SK-N-SH treated with all-trans-retinoic acid at 6 μM for 48 hours (cell line): Measurements from ENCODE around the gene TBXAS1.

Source experiments
- ATAC-seq: fragments of 200-7000 bp; cut with Tn5 transposase; 3 replicates; pipeline ENCODE4 v1.9.1; 2020; ENCODE audit warnings: mild to moderate bottlenecking, moderate library complexity
- ARNTL ChIP-seq: fragments of 450-650 bp; formaldehyde crosslinking; IDR thresholded peaks from 2 replicates; pipeline ENCODE4 v1.5.0; 2020; ENCODE audit warnings: low read depth, mild to moderate bottlenecking, moderate library complexity, borderline replicate concordance
- BACH2 ChIP-seq: fragments of 250-450 bp; sonication (Bioruptor Pico); IDR thresholded peaks from 2 replicates; pipeline ENCODE4 v1.9.0; 2021; ENCODE audit warnings: mild to moderate bottlenecking, borderline replicate concordance
- CREB5 ChIP-seq: fragments of 250-450 bp; sonication (Bioruptor Pico); IDR thresholded peaks from 2 replicates; pipeline ENCODE4 v1.5.1; 2020; ENCODE audit warnings: low read depth, mild to moderate bottlenecking, moderate library complexity
- CSDC2 ChIP-seq: fragments of 250-450 bp; sonication (Bioruptor Pico); IDR thresholded peaks from 2 replicates; pipeline ENCODE4 v1.5.0; 2020; ENCODE audit warnings: mild to moderate bottlenecking, moderate library complexity
- CSRNP3 ChIP-seq: fragments of 250-450 bp; sonication (Bioruptor Pico); IDR thresholded peaks from 2 replicates; pipeline ENCODE4 v1.5.1; 2021; ENCODE audit warnings: mild to moderate bottlenecking, moderate library complexity
- GLIS3 ChIP-seq: fragments of 250-450 bp; sonication (Bioruptor Pico); IDR thresholded peaks from 2 replicates; pipeline ENCODE4 v1.5.0; 2020; ENCODE audit warnings: mild to moderate bottlenecking, moderate library complexity
- ISL1 ChIP-seq: fragments of 250-450 bp; sonication (Bioruptor Pico); IDR thresholded peaks from 2 replicates; pipeline ENCODE4 v2.1.2; 2022; ENCODE audit warnings: mild to moderate bottlenecking, moderate library complexity
- OSR1 ChIP-seq: fragments of 250-450 bp; sonication (Bioruptor Pico); IDR thresholded peaks from 2 replicates; pipeline ENCODE4 v1.8.0; 2022; ENCODE audit warnings: moderate library complexity, mild to moderate bottlenecking, inconsistent platforms
- PATZ1 ChIP-seq: fragments of 250-450 bp; sonication (Bioruptor Pico); IDR thresholded peaks from 2 replicates; pipeline ENCODE4 v1.8.0; 2020; ENCODE audit warnings: mild to moderate bottlenecking, moderate library complexity, borderline replicate concordance
- POU6F1 ChIP-seq: fragments of 250-450 bp; sonication (Bioruptor Pico); IDR thresholded peaks from 2 replicates; pipeline ENCODE4 v1.8.0; 2021; ENCODE audit warnings: low read depth, mild to moderate bottlenecking, moderate library complexity, borderline replicate concordance
- PPARA ChIP-seq: fragments of 250-450 bp; sonication (Bioruptor Pico); IDR thresholded peaks from 2 replicates; pipeline ENCODE4 v1.5.0; 2020; ENCODE audit warnings: mild to moderate bottlenecking, borderline replicate concordance
- RARB ChIP-seq: fragments of 250-450 bp; sonication (Bioruptor Pico); IDR thresholded peaks from 2 replicates; pipeline ENCODE4 v1.8.0; 2021; ENCODE audit warnings: mild to moderate bottlenecking, moderate library complexity
- SNAI2 ChIP-seq: fragments of 250-450 bp; sonication (Bioruptor Pico); IDR thresholded peaks from 2 replicates; pipeline ENCODE4 v1.5.0; 2020; ENCODE audit warnings: mild to moderate bottlenecking, moderate library complexity
- TCF4 ChIP-seq: fragments of 250-450 bp; sonication (Bioruptor Pico); IDR thresholded peaks from 2 replicates; pipeline ENCODE4 v1.8.0; 2021; ENCODE audit warnings: mild to moderate bottlenecking, moderate library complexity, borderline replicate concordance
- TSHZ2 ChIP-seq: fragments of 250-450 bp; sonication (Bioruptor Pico); IDR thresholded peaks from 2 replicates; pipeline ENCODE4 v1.5.0; 2020; ENCODE audit warnings: mild to moderate bottlenecking, moderate library complexity
- ZFP30 ChIP-seq: fragments of 450-650 bp; formaldehyde crosslinking; IDR thresholded peaks from 2 replicates; pipeline ENCODE4 v1.5.0; 2022; ENCODE audit warnings: mild to moderate bottlenecking, moderate library complexity
- ZNF565 ChIP-seq: fragments of 450-650 bp; formaldehyde crosslinking; conservative IDR thresholded peaks from 2 replicates; pipeline ENCODE4 v1.5.0; 2020; ENCODE audit warnings: low read depth, mild to moderate bottlenecking, moderate library complexity
- ZNF70 ChIP-seq: fragments of 450-650 bp; formaldehyde crosslinking; IDR thresholded peaks from 2 replicates; pipeline ENCODE4 v1.5.0; 2020; ENCODE audit warnings: mild to moderate bottlenecking, moderate library complexity

Gene TBXAS1

GRCh38 chr7:139899328-139899955 lies 70.4 kb downstream of the TBXAS1 start:
- TF ChIP-seq CSRNP3 (CRISPR knock-in tag) (no peak), TCF4 (CRISPR knock-in tag) (no peak), BACH2 (CRISPR knock-in tag) (no peak), RARB (no peak), TSHZ2 (CRISPR knock-in tag) (no peak), ARNTL (no peak), GLIS3 (CRISPR knock-in tag) (no peak), CREB5 (CRISPR knock-in tag) (no peak)
- no peak for ATAC-seq

- no peak for ATAC-seq
- no peak for TF ChIP-seq SNAI2
- no peak for TF ChIP-seq PATZ1 (CRISPR knock-in tag)
- no peak for TF ChIP-seq GLIS3 (CRISPR knock-in tag)
- no peak for TF ChIP-seq TSHZ2 (CRISPR knock-in tag)
- no peak for TF ChIP-seq POU6F1 (CRISPR knock-in tag)
- no peak for TF ChIP-seq ZNF70 (CRISPR knock-in tag)
- no peak for TF ChIP-seq TCF4 (CRISPR knock-in tag)
- no peak for TF ChIP-seq ISL1
- TF ChIP-seq BACH2 (CRISPR knock-in tag), result no peak
- no peak for TF ChIP-seq ZNF565 (CRISPR knock-in tag)
- no peak for TF ChIP-seq PPARA (CRISPR knock-in tag)
- TF ChIP-seq OSR1 (CRISPR knock-in tag), result no peak
- no peak for TF ChIP-seq CREB5 (CRISPR knock-in tag)
- no peak for TF ChIP-seq CSDC2 (CRISPR knock-in tag)
- TF ChIP-seq ZFP30 (CRISPR knock-in tag), result no peak
- TF ChIP-seq, all 23 proteins: peak for 0
Measured at GRCh38 chr7:139900326-139900725, 71.3 kb downstream of the TBXAS1 start.
